H9 (cell line): ENCODE results near the gene ELAVL1. TPM values are rescaled to one million over a fixed set of nuclear protein-coding genes. Genes with fewer than 3 reads are reported as not detected.

ENCODE experiments used
- DNase-seq: peaks from one replicate; pipeline ENCODE4 v3.0.0-alpha.2; 2017
- H2AFZ ChIP-seq: one replicate; pipeline ENCODE4 v1.6.1; 2013; ENCODE audit warnings: mild to moderate bottlenecking, low read length, control low read depth, moderate library complexity
- H2AK5ac ChIP-seq: 2 replicates; pipeline ENCODE4 v1.6.1; 2013; ENCODE audit warnings: low read length, control low read depth, mixed read lengths; ENCODE audit not compliant: insufficient read length
- H2BK120ac ChIP-seq: one replicate; pipeline ENCODE4 v1.6.1; 2013; ENCODE audit warnings: low read depth, mild to moderate bottlenecking, low read length, control low read depth, inconsistent platforms; ENCODE audit not compliant: poor library complexity, severe bottlenecking
- H2BK12ac ChIP-seq: 2 replicates; pipeline ENCODE4 v1.6.1; 2013; ENCODE audit warnings: low read length, control low read depth, mixed read lengths, low read depth; ENCODE audit not compliant: insufficient read length
- H2BK15ac ChIP-seq: 2 replicates; pipeline ENCODE4 v1.6.1; 2013; ENCODE audit warnings: low read depth, low read length, control low read depth
- H2BK20ac ChIP-seq: one replicate; pipeline ENCODE4 v1.6.1; 2013; ENCODE audit warnings: low read depth, mild to moderate bottlenecking, low read length, control low read depth, inconsistent platforms; ENCODE audit not compliant: poor library complexity, severe bottlenecking
- H2BK5ac ChIP-seq: 2 replicates; pipeline ENCODE4 v1.6.1; 2013; ENCODE audit warnings: low read length, control low read depth, mixed read lengths; ENCODE audit not compliant: insufficient read length
- H3K14ac ChIP-seq: 2 replicates; pipeline ENCODE4 v1.6.1; 2013; ENCODE audit warnings: low read length, control low read depth; ENCODE audit not compliant: insufficient read depth
- H3K18ac ChIP-seq: 2 replicates; pipeline ENCODE4 v1.6.1; 2013; ENCODE audit warnings: low read depth, mild to moderate bottlenecking, mixed read lengths, low read length, control low read depth; ENCODE audit not compliant: insufficient read length
- H3K23ac ChIP-seq: 2 replicates; pipeline ENCODE4 v1.6.1; 2013; ENCODE audit warnings: low read length, control low read depth, mixed read lengths, low read depth; ENCODE audit not compliant: insufficient read length
- H3K23me2 ChIP-seq: 2 replicates; pipeline ENCODE4 v1.6.1; 2013; ENCODE audit warnings: low read depth, mild to moderate bottlenecking, mixed read lengths, low read length, control low read depth; ENCODE audit not compliant: insufficient read length, poor library complexity, severe bottlenecking
- H3K27ac ChIP-seq: 2 replicates; pipeline ENCODE4 v1.5.1; 2013; ENCODE audit warnings: low read length, control low read depth, mixed read lengths, low read depth; ENCODE audit not compliant: insufficient read length
- H3K27me3 ChIP-seq: 2 replicates; pipeline ENCODE4 v1.6.1; 2013; ENCODE audit warnings: low read length, control low read depth, inconsistent platforms; ENCODE audit not compliant: insufficient read depth
- H3K4ac ChIP-seq: 2 replicates; pipeline ENCODE4 v1.6.1; 2013; ENCODE audit warnings: low read depth, mild to moderate bottlenecking, control low read depth, inconsistent platforms, low read length, moderate library complexity
- H3K4me1 ChIP-seq: 2 replicates; pipeline ENCODE4 v1.6.1; 2013; ENCODE audit warnings: low read length, control low read depth, inconsistent platforms; ENCODE audit not compliant: insufficient read depth
- H3K4me2 ChIP-seq: 2 replicates; pipeline ENCODE4 v1.6.1; 2013; ENCODE audit warnings: low read length, control low read depth, mixed read lengths; ENCODE audit not compliant: insufficient read length, insufficient read depth
- H3K56ac ChIP-seq: 2 replicates; pipeline ENCODE4 v1.6.1; 2013; ENCODE audit warnings: low read depth, mild to moderate bottlenecking, mixed read lengths, low read length, control low read depth; ENCODE audit not compliant: insufficient read length
- H3K79me1 ChIP-seq: 2 replicates; pipeline ENCODE4 v1.6.1; 2013; ENCODE audit warnings: low read depth, mild to moderate bottlenecking, moderate library complexity, low read length, control low read depth, inconsistent platforms; ENCODE audit not compliant: insufficient read depth, poor library complexity, severe bottlenecking
- H3K79me2 ChIP-seq: 2 replicates; pipeline ENCODE4 v1.6.1; 2013; ENCODE audit warnings: low read length, control low read depth, inconsistent platforms; ENCODE audit not compliant: insufficient read depth
- H3K9ac ChIP-seq: 2 replicates; pipeline ENCODE4 v1.6.1; 2013; ENCODE audit warnings: low read length, control low read depth, mixed read lengths; ENCODE audit not compliant: insufficient read length; ENCODE audit errors: extremely low read depth
- H3K9me3 ChIP-seq: one replicate; pipeline ENCODE4 v1.6.1; 2013; ENCODE audit warnings: low read depth, low read length, inconsistent platforms; ENCODE audit not compliant: control insufficient read depth
- H3T11ph ChIP-seq: one replicate; pipeline ENCODE4 v1.6.1; 2013; ENCODE audit warnings: mild to moderate bottlenecking, low read length, control low read depth, inconsistent platforms
- H4K20me1 ChIP-seq: one replicate; pipeline ENCODE4 v1.6.1; 2013; ENCODE audit not compliant: control insufficient read depth, insufficient read length, insufficient read depth
- H4K5ac ChIP-seq: 2 replicates; pipeline ENCODE4 v1.6.1; 2013; ENCODE audit warnings: low read depth, mild to moderate bottlenecking, mixed read lengths, low read length, control low read depth; ENCODE audit not compliant: insufficient read length
- H4K8ac ChIP-seq: replicated peaks from 2 replicates; pipeline ENCODE4 v1.6.1; 2013; ENCODE audit warnings: low read length, control low read depth, mixed read lengths, low read depth; ENCODE audit not compliant: insufficient read length
- H4K91ac ChIP-seq: 2 replicates; pipeline ENCODE4 v1.6.1; 2013; ENCODE audit warnings: low read depth, mild to moderate bottlenecking, moderate library complexity, mixed read lengths, low read length, control low read depth; ENCODE audit not compliant: insufficient read length
- H3K27ac Mint-ChIP-seq, 3 experiments: 2 replicates in 2 of 3; 3 replicates in 1 of 3; pipeline ENCODE4 v1.8.0; 2020 to 2021; ENCODE audit warnings: mixed read lengths in 3 of 3, mild to moderate bottlenecking in 1 of 3, moderate library complexity in 1 of 3
- H3K27me3 Mint-ChIP-seq: 2 replicates; pipeline ENCODE4 v1.8.0; 2021; ENCODE audit warnings: low read depth, mild to moderate bottlenecking, moderate library complexity, mixed read lengths
- H3K36me3 Mint-ChIP-seq, 3 experiments: 2 replicates in 2 of 3; 3 replicates in 1 of 3; pipeline ENCODE4 v1.8.0; 2020 to 2021; ENCODE audit warnings: low read depth in 3 of 3, mixed read lengths in 3 of 3; ENCODE audit not compliant: insufficient read depth in 1 of 3
- H3K4me1 Mint-ChIP-seq, 2 experiments: 2 replicates each; pipeline ENCODE4 v1.8.0; 2020; ENCODE audit warnings: mixed read lengths in 2 of 2
- H3K4me3 Mint-ChIP-seq, 2 experiments: 2 replicates in 1 of 2; 3 replicates in 1 of 2; pipeline ENCODE4 v1.8.0; 2020 to 2021; ENCODE audit warnings: mild to moderate bottlenecking in 2 of 2, mixed read lengths in 2 of 2, moderate library complexity in 1 of 2
- H3K9me3 Mint-ChIP-seq, 2 experiments: 2 replicates in 1 of 2; 3 replicates in 1 of 2; pipeline ENCODE4 v1.8.0; 2020; ENCODE audit warnings: mild to moderate bottlenecking in 2 of 2, mixed read lengths in 2 of 2, moderate library complexity in 1 of 2
- WGBS: extraction: QIAGEN DNeasy Blood & Tissue Kit; methylation state at CpG from one replicate; pipeline ENCODE4 v1.1.7; 2013; ENCODE audit warnings: missing lambda C conversion rate, low lambda C conversion rate, mixed read lengths; ENCODE audit not compliant: insufficient read length; ENCODE audit errors: extremely low coverage; 5-methylcytosine and 5-hydroxymethylcytosine counted together
- total RNA-seq: library from RNA; stranded (reverse); gene quantifications from 2 replicates; pipeline ENCODE4 v1.2.1, GENCODE V29; 2021
- TF ChIP-seq, protein P1 (sequence below): fragments of 200-600 bp; sonication (generic); conservative IDR thresholded peaks from 3 replicates; pipeline ENCODE4 v1.8.0; 2021; ENCODE audit warnings: antibody characterized with exemption, mild to moderate bottlenecking

The ELAVL1 gene
- total RNA-seq, 1 experiment from 2014 or later: 149 TPM

DNA sequence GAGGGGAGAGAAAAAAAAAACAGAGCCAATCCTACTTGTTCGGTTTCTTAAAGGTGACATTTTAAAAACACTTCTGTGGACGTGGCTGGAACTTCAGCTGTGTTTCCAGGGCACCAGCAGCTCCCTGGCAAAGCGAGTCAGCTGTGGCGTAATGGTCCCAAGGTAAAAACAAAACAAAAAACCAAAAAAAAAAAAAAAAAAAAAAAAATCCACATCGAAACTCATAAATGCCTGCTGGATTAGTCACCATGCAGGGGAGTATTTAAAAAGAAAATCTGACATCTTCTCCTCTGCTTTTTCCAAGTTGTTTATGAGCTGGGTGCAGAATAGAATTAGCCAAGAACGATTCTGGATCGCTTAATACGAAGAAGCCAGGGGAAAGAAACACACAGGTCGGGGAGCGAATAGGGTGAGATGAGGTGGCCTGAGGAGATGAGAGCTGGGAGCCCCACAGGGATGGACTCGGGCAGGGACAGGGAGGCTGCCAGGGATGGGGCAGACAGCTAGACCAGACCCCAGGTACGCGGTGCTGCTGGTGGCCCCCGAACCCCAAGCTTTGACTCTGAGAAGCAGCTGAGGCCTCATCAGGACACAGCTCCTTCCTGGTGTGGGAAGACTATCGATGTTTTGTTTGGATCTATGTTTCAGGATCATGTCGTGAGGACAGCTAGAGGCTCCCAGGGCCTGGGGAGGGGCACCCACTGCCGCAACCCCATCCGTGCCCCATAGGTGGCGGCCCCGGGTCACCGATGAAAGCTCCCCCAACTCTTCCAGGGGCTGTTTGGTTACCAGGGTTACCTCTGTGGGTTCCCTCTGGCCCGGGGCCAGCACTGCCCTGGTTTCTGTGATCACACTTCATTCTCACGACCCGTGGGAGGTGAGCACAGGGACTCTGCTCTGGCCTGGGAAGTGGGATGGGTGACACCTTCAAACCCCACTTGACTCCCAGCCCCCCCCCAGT, 76.4 kb downstream of the ELAVL1 start:
- no peak overlapping the region for H2BK12ac ChIP-seq
- no peak overlapping the region for H3K18ac ChIP-seq
- H3K27me3 ChIP-seq: no peaks in the 10 kb centered on the region
- H3K27ac ChIP-seq: no peak overlapping the region
- no peak overlapping the region for H3K4ac ChIP-seq
- no peak overlapping the region for H3K23ac ChIP-seq
- no peaks in the 10 kb centered on the region for H4K20me1 ChIP-seq
- WGBS: no CpG with 5 or more reads among the region's 24 CpGs
- H2AFZ ChIP-seq: no peak overlapping the region
- H2AK5ac ChIP-seq: no peak overlapping the region
- no peak overlapping the region for H4K5ac ChIP-seq
- H3K36me3 Mint-ChIP-seq: peaks cover 9 to 54% (median 32%) of the 10 kb centered on the region in 3 experiments; a peak in 6 of 7 replicates
- H3K27ac Mint-ChIP-seq: peak overlapping the region in 2 of 3 experiments; percentile 78 to 88; a peak in 4 of 7 replicates
- no peak overlapping the region for H3K9ac ChIP-seq
- no peak overlapping the region for H2BK5ac ChIP-seq
- peaks cover 6 to 11% of the 10 kb centered on the region in 2 experiments for H3K4me1 Mint-ChIP-seq
- H3K27me3 Mint-ChIP-seq: no peaks in the 10 kb centered on the region
- H3K4me3 Mint-ChIP-seq: no peak overlapping the region; a peak in 1 of 5 replicates
- no peaks in the 10 kb centered on the region for H3K79me2 ChIP-seq
- H4K91ac ChIP-seq: no peak overlapping the region
- no peak overlapping the region for H3K56ac ChIP-seq
- H2BK120ac ChIP-seq: no peak overlapping the region
- no peak overlapping the region for H3K14ac ChIP-seq
- H3T11ph ChIP-seq: no peak overlapping the region
- H2BK15ac ChIP-seq: no peak overlapping the region
- no peaks in the 10 kb centered on the region for H3K79me1 ChIP-seq
- H3K9me3 ChIP-seq: no peaks in the 10 kb centered on the region
- 0 out of 2 replicates have a peak, but pooled peaks cover 4% of the 10 kb centered on the region for H3K4me1 ChIP-seq
- no peak overlapping the region for H3K4me2 ChIP-seq
- TF ChIP-seq, protein P1, sequence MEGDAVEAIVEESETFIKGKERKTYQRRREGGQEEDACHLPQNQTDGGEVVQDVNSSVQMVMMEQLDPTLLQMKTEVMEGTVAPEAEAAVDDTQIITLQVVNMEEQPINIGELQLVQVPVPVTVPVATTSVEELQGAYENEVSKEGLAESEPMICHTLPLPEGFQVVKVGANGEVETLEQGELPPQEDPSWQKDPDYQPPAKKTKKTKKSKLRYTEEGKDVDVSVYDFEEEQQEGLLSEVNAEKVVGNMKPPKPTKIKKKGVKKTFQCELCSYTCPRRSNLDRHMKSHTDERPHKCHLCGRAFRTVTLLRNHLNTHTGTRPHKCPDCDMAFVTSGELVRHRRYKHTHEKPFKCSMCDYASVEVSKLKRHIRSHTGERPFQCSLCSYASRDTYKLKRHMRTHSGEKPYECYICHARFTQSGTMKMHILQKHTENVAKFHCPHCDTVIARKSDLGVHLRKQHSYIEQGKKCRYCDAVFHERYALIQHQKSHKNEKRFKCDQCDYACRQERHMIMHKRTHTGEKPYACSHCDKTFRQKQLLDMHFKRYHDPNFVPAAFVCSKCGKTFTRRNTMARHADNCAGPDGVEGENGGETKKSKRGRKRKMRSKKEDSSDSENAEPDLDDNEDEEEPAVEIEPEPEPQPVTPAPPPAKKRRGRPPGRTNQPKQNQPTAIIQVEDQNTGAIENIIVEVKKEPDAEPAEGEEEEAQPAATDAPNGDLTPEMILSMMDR: peak; percentile 70
- H3K23me2 ChIP-seq: no peaks in the 10 kb centered on the region
- H4K8ac ChIP-seq: no peak overlapping the region
- no peaks in the 10 kb centered on the region for H3K9me3 Mint-ChIP-seq
- peak; percentile 79 for DNase-seq
- H2BK20ac ChIP-seq: no peak overlapping the region
